HG02973 (cell line): ENCODE measurements around the gene YEATS4.

Experiments
- ATAC-seq: cut with Tn5 transposase; IDR thresholded peaks from one replicate; pipeline ENCODE4 v1.9.1; 2021; ENCODE audit warnings: moderate library complexity; ENCODE audit not compliant: unreplicated experiment

The YEATS4 gene

GRCh38 chr12:69341328-69341727 lies 18.2 kb upstream of the YEATS4 start:
- ATAC-seq: no peak

- ATAC-seq: no peak
Measured at GRCh38 chr12:69342421-69342820, 17.1 kb upstream of the YEATS4 start.

- no peak for ATAC-seq
Measured at GRCh38 chr12:69343357-69343756, 16.2 kb upstream of the YEATS4 start.

GRCh38 chr12:69343885-69344612 lies 15.5 kb upstream of the YEATS4 start:
- no peak for ATAC-seq

GRCh38 chr12:69345077-69345476 lies 14.5 kb upstream of the YEATS4 start:
- ATAC-seq: no peak

- ATAC-seq: no peak
Measured at GRCh38 chr12:69345742-69346141, 13.8 kb upstream of the YEATS4 start.

GRCh38 chr12:69348162-69348938 lies 11.2 kb upstream of the YEATS4 start, which contains the start of gene LYZ:
Gene LYZ, plus strand, starts transcription at chr12:69348381. Its CDS starts 28 bp downstream, at chr12:69348409.
- no peak for ATAC-seq

GRCh38 chr12:69350002-69350626 lies 9.4 kb upstream of the YEATS4 start:
- ATAC-seq: no peak

- ATAC-seq: no peak
Measured at GRCh38 chr12:69350777-69351176, 8.8 kb upstream of the YEATS4 start.

GRCh38 chr12:69351462-69352236 lies 7.9 kb upstream of the YEATS4 start:
- no peak for ATAC-seq

GRCh38 chr12:69352904-69353303 lies 6.6 kb upstream of the YEATS4 start:
- no peak for ATAC-seq

GRCh38 chr12:69354172-69354555 lies 5.4 kb upstream of the YEATS4 start:
- no peak for ATAC-seq

- ATAC-seq: no peak
Measured at GRCh38 chr12:69354556-69355187, 4.9 kb upstream of the YEATS4 start.

- no peak for ATAC-seq
Measured at GRCh38 chr12:69355363-69356028, 4.0 kb upstream of the YEATS4 start.

GRCh38 chr12:69360348-69360672 lies 767 bp downstream of the YEATS4 start:
- ATAC-seq: no peak

GRCh38 chr12:69366796-69367195 lies 7.3 kb downstream of the YEATS4 start:
- ATAC-seq: no peak

- ATAC-seq: no peak
Measured at GRCh38 chr12:69368171-69368570, 8.6 kb downstream of the YEATS4 start.

GRCh38 chr12:69383074-69383473 lies 23.5 kb downstream of the YEATS4 start:
- no peak for ATAC-seq

- no peak for ATAC-seq
Measured at GRCh38 chr12:69385038-69385437, 25.5 kb downstream of the YEATS4 start.

GRCh38 chr12:69386921-69387320 lies 27.4 kb downstream of the YEATS4 start:
- ATAC-seq: no peak
